Activated CD8-positive, alpha-beta memory T cell treated with anti-CD3 and anti-CD28 coated beads, Interleukin-2, amount 50 U/mL, for 1 hour (primary cell): ENCODE results near the gene GNPDA1.

Experiments
- DNase-seq: peaks from one replicate; pipeline ENCODE4 v3.0.0-alpha.2; 2020; ENCODE audit errors: extremely low read depth

Gene GNPDA1

DNA sequence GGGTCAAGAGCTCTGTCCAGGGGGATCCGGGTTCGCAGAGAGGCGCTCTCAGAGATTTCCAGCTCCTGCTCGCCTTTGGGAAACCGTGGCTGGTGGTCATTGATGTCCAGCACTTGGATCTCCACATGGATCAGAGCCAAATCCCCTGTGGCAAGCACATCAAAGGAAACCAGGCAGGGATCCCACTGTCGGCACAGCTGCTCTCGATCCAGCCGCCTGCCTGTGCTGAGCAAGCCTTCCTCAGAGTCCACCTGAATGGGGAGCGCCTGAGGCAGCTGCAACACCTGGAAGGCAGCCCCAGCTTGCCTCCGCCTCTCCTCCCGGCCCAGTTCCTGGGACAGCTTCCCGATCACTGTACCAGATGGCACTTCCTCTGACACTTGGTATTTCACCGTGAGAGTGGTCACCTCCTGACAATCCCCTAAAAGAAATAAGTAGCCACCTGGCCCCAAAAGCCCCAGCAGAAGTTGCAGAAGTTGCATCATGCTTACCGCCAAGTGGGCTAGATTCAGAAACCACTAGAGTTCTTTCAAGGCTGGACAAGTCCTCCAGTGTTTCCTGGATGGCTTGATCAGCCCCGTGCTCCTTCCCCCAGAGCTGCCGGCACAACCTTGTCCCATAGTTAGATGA, 55.3 kb downstream of the GNPDA1 start:
- no peak for DNase-seq

GRCh38 chr5:141954194-141954593, 58.6 kb downstream of the GNPDA1 start:
- DNase-seq: no peak

DNA sequence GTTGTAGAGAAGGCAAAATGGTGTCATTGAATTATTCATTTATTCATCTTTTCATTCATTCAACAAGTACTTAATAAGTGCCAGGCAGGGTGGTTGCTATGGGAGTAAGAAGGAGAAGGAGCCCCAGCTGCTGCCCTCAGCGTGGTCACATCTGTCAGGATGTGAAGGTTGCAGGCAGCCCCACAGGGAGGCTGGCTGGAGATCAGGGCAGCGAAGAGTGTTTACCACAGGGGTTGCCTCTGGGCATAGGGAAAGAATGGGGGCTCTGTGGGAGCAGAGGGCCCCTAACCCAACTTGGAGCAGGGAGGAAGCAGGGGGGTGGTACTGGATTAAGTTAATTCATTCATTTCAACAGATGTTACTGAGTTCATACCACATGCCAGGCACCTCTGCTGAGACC, 60.8 kb downstream of the GNPDA1 start:
- no peak for DNase-seq

GRCh38 chr5:141951332-141951781, 61.5 kb downstream of the GNPDA1 start:
- peak; percentile 14 for DNase-seq
